ENCODE data around the gene FOXP1.

Gene FOXP1

DNA sequence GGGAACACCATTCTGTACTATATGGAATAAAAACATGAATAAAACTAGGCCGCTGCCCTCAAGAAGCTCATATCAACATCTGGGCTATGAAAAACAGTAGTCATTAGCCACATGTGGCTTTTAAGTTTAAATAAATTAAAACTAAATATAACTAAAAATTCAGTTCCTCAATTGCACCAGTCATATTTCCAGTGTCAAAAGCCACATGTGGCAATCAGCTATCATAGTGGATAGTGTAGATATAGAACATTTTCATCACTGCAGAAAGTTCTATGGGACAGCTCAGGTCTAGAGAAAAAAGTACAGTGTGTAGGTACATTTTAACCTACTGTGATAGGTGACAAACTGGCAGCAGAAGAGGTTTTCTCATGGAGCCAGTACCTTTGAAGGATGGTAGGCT is 261.4 kb downstream of the FOXP1 start:
- no peak for DNase-seq

- no peak for DNase-seq
These were observed 263.8 kb downstream of the FOXP1 start for GRCh38 chr3:71319771-71320170.

GRCh38 chr3:71318458-71318827 is 265.1 kb downstream of the FOXP1 start:
- DNase-seq = no peak

GRCh38 chr3:71317749-71318457 is 265.6 kb downstream of the FOXP1 start:
- DNase-seq = no peak

- DNase-seq = no peak
These were observed 266.4 kb downstream of the FOXP1 start for GRCh38 chr3:71317140-71317539.

DNA sequence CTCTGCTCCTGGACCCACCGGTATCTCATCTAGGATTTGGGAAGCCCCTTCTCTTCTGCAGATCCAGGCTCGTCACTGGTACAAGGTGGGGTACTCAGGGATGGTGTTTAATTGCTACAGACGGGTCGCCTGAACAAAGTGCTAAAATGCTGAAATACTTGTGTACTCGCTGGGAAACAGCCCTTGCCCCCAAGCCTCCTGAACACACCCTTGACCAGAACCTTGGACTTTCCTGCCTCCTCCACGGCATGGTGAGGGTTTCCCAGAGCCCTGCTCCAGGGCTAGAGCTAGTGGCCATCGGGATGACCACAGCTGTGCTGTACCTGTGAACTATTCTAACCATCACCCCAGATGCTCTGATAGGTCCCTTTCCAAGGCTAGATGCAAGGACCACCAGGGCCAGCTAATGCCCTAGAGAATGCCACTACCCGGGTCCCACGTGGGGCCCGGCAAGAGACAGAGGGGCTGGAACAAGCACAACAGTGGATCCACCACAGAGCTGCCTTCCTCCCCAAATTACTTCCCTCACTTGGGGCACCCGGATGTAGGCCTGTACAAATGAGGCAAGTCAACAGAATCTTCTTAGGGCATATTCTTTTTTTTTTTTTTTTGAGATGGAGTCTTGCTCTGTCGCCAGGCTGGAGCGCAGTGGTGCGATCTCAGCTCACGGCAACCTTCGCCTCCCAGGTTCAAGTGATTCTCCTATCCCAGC is 267.3 kb downstream of the FOXP1 start:
- no peak for DNase-seq

GRCh38 chr3:71315431-71315830 is 268.1 kb downstream of the FOXP1 start:
- DNase-seq = no peak

GRCh38 chr3:71313844-71314243 is 269.7 kb downstream of the FOXP1 start:
- DNase-seq = no peak

DNA sequence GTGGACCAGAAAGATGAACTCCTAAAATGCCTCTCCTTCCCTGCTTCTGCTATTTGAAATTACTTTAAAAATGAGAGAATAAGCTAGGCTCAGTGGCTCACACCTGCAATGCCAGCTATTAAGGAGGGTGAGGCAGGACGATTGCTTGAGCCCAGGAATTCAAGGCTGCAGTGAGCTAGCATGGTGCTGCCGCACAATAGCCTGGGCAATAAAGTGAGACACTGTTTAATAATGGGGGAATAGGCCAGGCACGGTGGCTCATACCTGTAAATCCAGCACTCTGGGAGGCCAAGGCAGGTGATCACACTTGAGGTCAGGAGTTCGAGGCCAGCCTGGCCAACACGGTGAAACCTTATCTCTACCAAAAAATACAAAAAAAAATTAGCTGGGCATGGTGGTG is 271.1 kb downstream of the FOXP1 start:
- no peak for DNase-seq

GRCh38 chr3:71311661-71312046 is 271.9 kb downstream of the FOXP1 start:
- no peak for DNase-seq

DNA sequence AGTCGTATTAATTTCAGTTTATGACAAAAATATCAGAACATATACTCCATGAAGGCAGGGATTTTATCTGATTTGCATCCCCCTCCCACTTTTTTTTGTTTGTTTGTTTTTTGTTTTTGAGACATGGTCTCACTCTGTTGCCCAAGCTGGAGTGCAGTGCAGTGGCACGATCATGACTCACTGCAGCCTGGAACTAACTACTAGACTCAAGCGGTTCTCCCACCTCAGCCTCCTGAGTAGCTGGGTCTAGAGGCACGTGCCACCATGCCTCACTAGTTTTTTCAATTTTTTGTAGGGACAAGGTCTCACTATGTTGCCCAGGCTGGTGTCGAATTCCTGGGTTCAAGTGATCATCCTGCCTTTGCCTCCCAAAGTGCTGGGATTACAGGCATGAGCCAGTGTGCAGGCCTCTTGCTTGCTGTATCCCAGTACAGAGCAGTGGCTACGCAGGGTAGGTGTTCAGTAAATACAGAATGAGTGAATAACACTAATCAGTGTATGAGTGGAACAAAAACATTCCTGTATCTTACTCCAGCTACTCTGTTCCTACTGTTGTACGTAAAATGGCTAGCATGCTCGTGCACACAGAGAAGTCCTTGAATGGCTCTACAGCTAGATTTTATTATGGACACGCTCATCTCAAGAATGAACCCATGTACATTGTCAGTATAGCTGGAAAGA is 272.4 kb downstream of the FOXP1 start:
- DNase-seq = no peak

GRCh38 chr3:71310359-71310979 is 273.1 kb downstream of the FOXP1 start:
- no peak for DNase-seq

GRCh38 chr3:71309886-71310285 is 273.6 kb downstream of the FOXP1 start:
- no peak for DNase-seq

DNA sequence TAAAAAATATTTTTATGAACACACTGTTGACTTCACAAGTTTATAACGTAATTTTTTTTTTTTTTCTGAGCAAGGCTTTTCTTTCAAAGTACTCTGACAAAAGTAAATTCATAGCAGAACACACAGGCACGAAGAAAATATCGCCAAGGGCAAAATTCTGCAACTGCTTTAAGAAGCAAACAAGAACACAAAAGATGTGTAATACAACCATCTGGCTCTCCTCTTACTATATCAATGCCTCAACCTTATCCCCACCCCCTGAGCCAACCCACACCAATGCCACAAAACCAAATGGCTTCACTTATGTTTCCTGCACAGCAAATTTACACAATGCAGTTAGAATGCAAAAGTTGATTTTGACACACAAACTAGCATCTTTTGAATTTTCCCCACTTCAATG is 274.2 kb downstream of the FOXP1 start:
- DNase-seq = no peak

DNA sequence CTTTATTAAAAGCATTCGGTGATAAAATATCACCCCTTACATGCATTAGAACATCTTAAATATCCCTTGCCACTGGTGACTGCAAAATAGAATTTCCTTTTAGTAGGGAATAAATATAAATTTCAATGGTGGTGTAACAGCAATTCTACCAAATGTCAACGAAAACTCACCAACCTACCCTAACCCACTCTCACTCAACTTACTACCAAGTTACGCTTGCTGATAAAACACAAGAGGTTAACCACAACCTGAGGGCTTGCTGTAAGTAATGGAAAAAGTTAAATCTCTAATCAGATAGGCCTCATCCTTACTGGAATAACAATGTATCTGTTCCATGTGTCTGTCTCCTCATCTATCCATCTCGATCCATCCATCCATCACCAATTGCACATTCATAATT is 274.7 kb downstream of the FOXP1 start:
- DNase-seq = no peak

GRCh38 chr3:71307991-71308697 is 275.4 kb downstream of the FOXP1 start:
- DNase-seq = no peak

GRCh38 chr3:71305231-71306206 is 278.0 kb downstream of the FOXP1 start:
- DNase-seq = no peak

DNA sequence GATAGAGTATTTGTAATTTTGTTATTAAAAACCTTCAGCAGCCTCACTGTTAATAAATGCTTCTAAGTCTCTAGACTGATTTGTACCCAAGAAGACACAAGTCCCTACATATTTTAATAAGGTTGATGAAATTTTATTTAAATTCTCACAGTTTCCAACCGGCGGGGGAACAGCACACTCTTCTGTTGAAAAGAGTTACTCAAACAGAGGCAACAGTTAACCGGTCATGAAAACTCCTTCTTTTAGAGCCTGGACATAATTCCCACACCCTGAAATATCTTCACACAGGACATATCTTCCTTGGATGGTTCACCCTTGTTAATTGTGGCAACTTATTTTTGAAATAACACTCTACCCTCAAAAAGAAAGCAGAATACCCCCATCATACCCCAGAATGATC is 278.8 kb downstream of the FOXP1 start:
- DNase-seq = no peak

GRCh38 chr3:71304247-71304646 is 279.3 kb downstream of the FOXP1 start:
- no peak for DNase-seq

GRCh38 chr3:71303627-71304200 is 279.8 kb downstream of the FOXP1 start:
- DNase-seq = no peak

DNA sequence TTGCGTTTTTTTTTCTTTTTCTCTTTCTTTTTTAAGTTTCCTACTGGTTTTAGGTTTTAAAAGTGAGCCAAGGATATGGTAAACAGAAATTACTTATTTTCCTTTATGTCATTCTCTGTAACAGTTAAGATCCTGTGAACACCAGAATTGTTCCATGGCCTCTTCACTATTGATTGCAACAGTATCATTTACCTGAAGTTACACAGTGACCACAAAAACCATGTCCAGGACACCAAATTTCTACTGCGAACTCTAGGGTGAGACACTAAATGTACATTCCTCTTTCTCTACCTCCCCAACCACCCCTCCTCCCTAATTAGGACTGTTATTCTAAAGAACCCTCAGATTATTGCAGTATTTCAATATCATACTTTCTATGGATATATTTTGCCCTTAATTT is 280.9 kb downstream of the FOXP1 start:
- no peak for DNase-seq
